Activated CD8-positive, alpha-beta memory T cell treated with anti-CD3 and anti-CD28 coated beads, Interleukin-2, amount 10 ng/mL, durations not matched to agents 7 days and 5 days (primary cell): Measurements from ENCODE around the gene EBF4. TPM values are rescaled to one million over a fixed set of nuclear protein-coding genes. Genes with fewer than 3 reads are reported as not detected.
A peak's percentile ranks its signal among the peaks of the same experiment; 100 is the strongest.
"Not testable (repeated sequence)": the region's sequence is repeated elsewhere in the genome, so short reads cannot be mapped to it uniquely, and the experiment has no call there.

Source experiments
- ATAC-seq: fragments of 150-1000 bp; cut with Tn5 transposase; one replicate; pipeline ENCODE4 v1.10.0; 2021; ENCODE audit warnings: moderate library complexity
- CTCF ChIA-PET: fragments of 350-600 bp; sonication (Branson Sonifier 250); formaldehyde crosslinking; loops from one replicate; lab custom pipeline; 2021; ENCODE audit warnings: antibody characterized with exemption; lab: Charles Lee
- DNase-seq: peaks from one replicate; pipeline ENCODE4 v3.0.0-alpha.2; 2020
- H3K27ac Mint-ChIP-seq: one replicate; pipeline ENCODE4 v1.8.0; 2021; ENCODE audit warnings: mild to moderate bottlenecking, mixed read lengths
- H3K27me3 Mint-ChIP-seq: one replicate; pipeline ENCODE4 v1.8.0; 2021; ENCODE audit warnings: mixed read lengths
- H3K36me3 Mint-ChIP-seq: one replicate; pipeline ENCODE4 v1.8.0; 2021; ENCODE audit warnings: mild to moderate bottlenecking, mixed read lengths
- H3K4me1 Mint-ChIP-seq: one replicate; pipeline ENCODE4 v1.8.0; 2021; ENCODE audit warnings: mixed read lengths
- H3K4me3 Mint-ChIP-seq: one replicate; pipeline ENCODE4 v1.8.0; 2021; ENCODE audit warnings: mild to moderate bottlenecking, moderate library complexity, mixed read lengths
- H3K9me3 Mint-ChIP-seq: one replicate; pipeline ENCODE4 v1.8.0; 2022; ENCODE audit warnings: low read depth, mixed read lengths
- total RNA-seq, 2 experiments: library from RNA; stranded (reverse); gene quantifications; one replicate each; pipeline ENCODE4 v1.2.3, GENCODE V29; 2021

The EBF4 gene
- total RNA-seq, 2 experiments from 2014 or later: 1.3 to 3.1 TPM

- Mint-ChIP-seq H3K4me3 (no peak overlapping the region), H3K4me1 (peaks cover 45% of the 10 kb centered on the region), H3K36me3 (peaks cover 70% of the 10 kb centered on the region), H3K9me3 (no peaks in the 10 kb centered on the region), H3K27me3 (no peaks in the 10 kb centered on the region), H3K27ac (no peak overlapping the region)
- DNase-seq (no peak), ATAC-seq (no peak)
- CTCF ChIA-PET: no interaction called here
These were observed 34.9 kb upstream of the EBF4 start for GRCh38 chr20:2657674-2658073.

GRCh38 chr20:2658414-2659354, 33.9 kb upstream of the EBF4 start:
- ATAC-seq: no peak
- peaks cover 51% of the 10 kb centered on the region for H3K4me1 Mint-ChIP-seq
- H3K9me3 Mint-ChIP-seq: no peaks in the 10 kb centered on the region
- peaks cover 64% of the 10 kb centered on the region for H3K36me3 Mint-ChIP-seq
- no peak for DNase-seq
- no peaks in the 10 kb centered on the region for H3K27me3 Mint-ChIP-seq
- H3K27ac Mint-ChIP-seq: peak overlapping the region; percentile 52
- CTCF ChIA-PET: no interaction called here
- no peak overlapping the region for H3K4me3 Mint-ChIP-seq

- CTCF ChIA-PET: no interaction called here
- peaks cover 47% of the 10 kb centered on the region for H3K4me1 Mint-ChIP-seq
- no peak for ATAC-seq
- H3K36me3 Mint-ChIP-seq: peaks cover 55% of the 10 kb centered on the region
- H3K9me3 Mint-ChIP-seq: no peaks in the 10 kb centered on the region
- DNase-seq: no peak
- H3K4me3 Mint-ChIP-seq: no peak overlapping the region
- no peak overlapping the region for H3K27ac Mint-ChIP-seq
- no peaks in the 10 kb centered on the region for H3K27me3 Mint-ChIP-seq
These were observed 33.0 kb upstream of the EBF4 start for GRCh38 chr20:2659547-2659946.

- Mint-ChIP-seq H3K9me3 (no peaks in the 10 kb centered on the region), H3K27ac (peak overlapping the region; percentile 96), H3K36me3 (peaks cover 16% of the 10 kb centered on the region), H3K27me3 (peaks cover 3% of the 10 kb centered on the region), H3K4me1 (peaks cover 26% of the 10 kb centered on the region), H3K4me3 (peak overlapping the region; percentile 79)
- ATAC-seq: no peak
- CTCF ChIA-PET: interaction anchor here (0.9 to 2.7 kb wide), 4 partner anchors 11 to 25 kb away, joined by 3 to 21 read pairs (median 4); partner anchors contain the start of gene NOP56
- no peak for DNase-seq
These were observed 29.2 kb upstream of the EBF4 start for GRCh38 chr20:2663364-2663886.

GRCh38 chr20:2663887-2664719, 28.5 kb upstream of the EBF4 start, which contains the start of gene IDH3B:
Gene IDH3B (minus strand): TSS chr20:2664216. CDS start chr20:2664188, 28 bp downstream.
- peak; percentile 97 for ATAC-seq
- H3K27me3 Mint-ChIP-seq: peaks cover 7% of the 10 kb centered on the region
- peaks cover 26% of the 10 kb centered on the region for H3K4me1 Mint-ChIP-seq
- H3K27ac Mint-ChIP-seq: peak within 1 kb of the TSS; percentile 96
- H3K9me3 Mint-ChIP-seq: no peaks in the 10 kb centered on the region
- peak; percentile 96 for DNase-seq
- peaks cover 10% of the 10 kb centered on the region for H3K36me3 Mint-ChIP-seq
- peak within 1 kb of the TSS; percentile 79 for H3K4me3 Mint-ChIP-seq
- CTCF ChIA-PET: interaction anchor here (0.9 to 2.7 kb wide), 4 partner anchors 12 to 24 kb away, joined by 3 to 21 read pairs (median 4); partner anchors contain the start of gene NOP56

GRCh38 chr20:2671977-2672376, 20.6 kb upstream of the EBF4 start:
- CTCF ChIA-PET: interaction anchor here (1.0 to 5.3 kb wide), 4 partner anchors 13 to 81 kb away, joined by 3 to 24 read pairs (median 6); partner anchors contain the start of gene NOP56
- no peak overlapping the region for H3K4me3 Mint-ChIP-seq
- H3K27ac Mint-ChIP-seq: no peak overlapping the region
- H3K36me3 Mint-ChIP-seq: no peaks in the 10 kb centered on the region
- H3K9me3 Mint-ChIP-seq: no peaks in the 10 kb centered on the region
- H3K4me1 Mint-ChIP-seq: no peaks in the 10 kb centered on the region
- ATAC-seq: no peak
- no peak for DNase-seq
- peaks cover 7% of the 10 kb centered on the region for H3K27me3 Mint-ChIP-seq

GRCh38 chr20:2672446-2672845, 20.1 kb upstream of the EBF4 start:
- Mint-ChIP-seq H3K36me3 (no peaks in the 10 kb centered on the region), H3K27ac (no peak overlapping the region), H3K27me3 (peaks cover 7% of the 10 kb centered on the region), H3K4me3 (no peak overlapping the region), H3K9me3 (no peaks in the 10 kb centered on the region), H3K4me1 (no peaks in the 10 kb centered on the region)
- ATAC-seq (peak; percentile 39), DNase-seq (no peak)
- CTCF ChIA-PET: interaction anchor here (1.0 to 5.3 kb wide), 7 partner anchors 13 to 329 kb away, joined by 3 to 24 read pairs (median 5); partner anchors contain the start of genes NOP56 and SNRPB

GRCh38 chr20:2673453-2673852, 19.1 kb upstream of the EBF4 start:
- no peak for DNase-seq
- CTCF ChIA-PET: interaction anchor here (0.7 to 5.3 kb wide), 12 partner anchors 8 to 921 kb away, joined by 3 to 24 read pairs (median 4); partner anchors contain the start of gene SNRPB
- no peaks in the 10 kb centered on the region for H3K4me1 Mint-ChIP-seq
- H3K4me3 Mint-ChIP-seq: no peak overlapping the region
- peaks cover 4% of the 10 kb centered on the region for H3K27me3 Mint-ChIP-seq
- H3K36me3 Mint-ChIP-seq: no peaks in the 10 kb centered on the region
- H3K27ac Mint-ChIP-seq: no peak overlapping the region
- ATAC-seq: no peak
- H3K9me3 Mint-ChIP-seq: no peaks in the 10 kb centered on the region

- ATAC-seq: no peak
- H3K4me3 Mint-ChIP-seq: no peak overlapping the region
- no peaks in the 10 kb centered on the region for H3K9me3 Mint-ChIP-seq
- DNase-seq: no peak
- H3K36me3 Mint-ChIP-seq: no peaks in the 10 kb centered on the region
- peaks cover 5% of the 10 kb centered on the region for H3K4me1 Mint-ChIP-seq
- no peak overlapping the region for H3K27ac Mint-ChIP-seq
- CTCF ChIA-PET: no interaction called here
- peaks cover 29% of the 10 kb centered on the region for H3K27me3 Mint-ChIP-seq
These were observed 12.5 kb upstream of the EBF4 start for GRCh38 chr20:2680046-2680445.

- DNase-seq, H3K4me1 Mint-ChIP-seq, H3K4me3 Mint-ChIP-seq, ATAC-seq, CTCF ChIA-PET, H3K27ac Mint-ChIP-seq, H3K36me3 Mint-ChIP-seq, H3K9me3 Mint-ChIP-seq: not testable (repeated sequence)
- peaks cover 31% of the 10 kb centered on the region for H3K27me3 Mint-ChIP-seq
These were observed 10.5 kb upstream of the EBF4 start for GRCh38 chr20:2682040-2682439.

GRCh38 chr20:2684817-2685216, 7.8 kb upstream of the EBF4 start:
- not testable (repeated sequence) for ATAC-seq, H3K9me3 Mint-ChIP-seq, H3K36me3 Mint-ChIP-seq, H3K27ac Mint-ChIP-seq, H3K4me3 Mint-ChIP-seq, DNase-seq
- Mint-ChIP-seq H3K4me1 (peaks cover 23% of the 10 kb centered on the region), H3K27me3 (peaks cover 38% of the 10 kb centered on the region)
- CTCF ChIA-PET: interaction anchor here (0.8 to 6.3 kb wide), 9 partner anchors 9 to 167 kb away, joined by 3 to 101 read pairs (median 5); no protein-coding TSS in a partner anchor

- ATAC-seq: no peak
- H3K4me3 Mint-ChIP-seq: peak overlapping the region; percentile 40
- no peak for DNase-seq
These were observed 5.1 kb upstream of the EBF4 start for GRCh38 chr20:2687514-2687913.

More at GRCh38 chr20:2687514-2687913, 5.1 kb upstream of the EBF4 start:
- H3K27me3 Mint-ChIP-seq: peaks cover 43% of the 10 kb centered on the region
- CTCF ChIA-PET: interaction anchor here (0.7 to 6.3 kb wide), 18 partner anchors 12 to 366 kb away, joined by 3 to 101 read pairs (median 8); partner anchors contain the start of genes IDH3B, PCED1A and VPS16
- no peaks in the 10 kb centered on the region for H3K9me3 Mint-ChIP-seq
- peaks cover 2% of the 10 kb centered on the region for H3K36me3 Mint-ChIP-seq
- H3K27ac Mint-ChIP-seq: peak overlapping the region; percentile 35
- peaks cover 32% of the 10 kb centered on the region for H3K4me1 Mint-ChIP-seq
